HG03521 (cell line): ENCODE data around the gene ITPRIPL2.

Experiments
- ATAC-seq: cut with Tn5 transposase; IDR thresholded peaks from one replicate; pipeline ENCODE4 v1.9.1; 2021; ENCODE audit warnings: mild to moderate bottlenecking, moderate library complexity; ENCODE audit not compliant: unreplicated experiment

Gene ITPRIPL2

GRCh38 chr16:19093631-19094541 lies 19.9 kb upstream of the ITPRIPL2 start:
- ATAC-seq: no peak

- ATAC-seq: no peak
Observed at GRCh38 chr16:19094542-19095365, 19.0 kb upstream of the ITPRIPL2 start.

- no peak for ATAC-seq
Observed at GRCh38 chr16:19095654-19096053, 18.1 kb upstream of the ITPRIPL2 start.

GRCh38 chr16:19098173-19098572 lies 15.6 kb upstream of the ITPRIPL2 start:
- no peak for ATAC-seq

- no peak for ATAC-seq
Observed at GRCh38 chr16:19102187-19102872, 11.4 kb upstream of the ITPRIPL2 start.

GRCh38 chr16:19104607-19105006 lies 9.2 kb upstream of the ITPRIPL2 start:
- ATAC-seq: no peak

- ATAC-seq: no peak
Observed at GRCh38 chr16:19105131-19105530, 8.6 kb upstream of the ITPRIPL2 start.

GRCh38 chr16:19105891-19106624 lies 7.7 kb upstream of the ITPRIPL2 start:
- no peak for ATAC-seq

- ATAC-seq: no peak
Observed at GRCh38 chr16:19106625-19107020, 7.1 kb upstream of the ITPRIPL2 start.

GRCh38 chr16:19108409-19109287 lies 5.1 kb upstream of the ITPRIPL2 start:
- ATAC-seq: no peak

GRCh38 chr16:19109288-19109664 lies 4.5 kb upstream of the ITPRIPL2 start:
- no peak for ATAC-seq

- ATAC-seq: no peak
Observed at GRCh38 chr16:19110537-19111360, 3.0 kb upstream of the ITPRIPL2 start.

- no peak for ATAC-seq
Observed at GRCh38 chr16:19112099-19112407, 1.7 kb upstream of the ITPRIPL2 start.

GRCh38 chr16:19114359-19115147 lies 789 bp downstream of the ITPRIPL2 start:
- no peak for ATAC-seq

GRCh38 chr16:19115148-19116021 lies 1.6 kb downstream of the ITPRIPL2 start:
- no peak for ATAC-seq

GRCh38 chr16:19116711-19117449 lies 3.1 kb downstream of the ITPRIPL2 start:
- ATAC-seq: no peak
